K562 (cell line): Measurements from ENCODE around the gene SHISAL1.

Source experiments
- BHLHE40 ChIP-seq: IDR thresholded peaks from 2 replicates; pipeline ENCODE4 v1.6.1; 2011; ENCODE audit warnings: low read length, improper control_type of control experiment
- EGR1 ChIP-seq: fragments of 450-650 bp; conservative IDR thresholded peaks from 2 replicates; pipeline ENCODE4 v1.6.1; 2017; ENCODE audit warnings: mild to moderate bottlenecking
- ESRRA ChIP-seq: fragments of 450-650 bp; IDR thresholded peaks from 2 replicates; pipeline ENCODE4 v1.6.1; 2014; ENCODE audit warnings: low read depth, mild to moderate bottlenecking, moderate library complexity, borderline replicate concordance
- EZH2 ChIP-seq: IDR thresholded peaks from 2 replicates; pipeline ENCODE4 v1.6.1; 2012; ENCODE audit warnings: low read depth, mild to moderate bottlenecking, inconsistent platforms, low read length, borderline replicate concordance
- FOXJ3 ChIP-seq: sonication (generic); formaldehyde crosslinking; IDR thresholded peaks from 2 replicates; pipeline ENCODE4 v1.4.0; 2020; ENCODE audit warnings: mild to moderate bottlenecking, missing genetic modification reagents
- IRF1 ChIP-seq: sonication (generic); formaldehyde crosslinking; IDR thresholded peaks from 2 replicates; pipeline ENCODE4 v1.8.0; 2022; ENCODE audit warnings: missing genetic modification reagents, mild to moderate bottlenecking, borderline replicate concordance
- POLR2AphosphoS5 ChIP-seq: IDR thresholded peaks from 2 replicates; pipeline ENCODE4 v1.6.1; 2011; ENCODE audit warnings: mild to moderate bottlenecking, low read depth, low read length, moderate library complexity; ENCODE audit not compliant: control insufficient read depth, insufficient read depth
- TAF1 ChIP-seq: IDR thresholded peaks from 2 replicates; pipeline ENCODE4 v1.6.1; 2011; ENCODE audit warnings: mild to moderate bottlenecking, low read length, moderate library complexity; ENCODE audit not compliant: insufficient read depth, control insufficient read depth, severe bottlenecking; ENCODE audit errors: extremely low read depth
- USF2 ChIP-seq: sonication (generic); formaldehyde crosslinking; IDR thresholded peaks from 2 replicates; pipeline ENCODE4 v1.5.0; 2020; ENCODE audit warnings: missing genetic modification reagents
- ZBTB7A ChIP-seq: IDR thresholded peaks from 2 replicates; pipeline ENCODE4 v1.6.1; 2011; ENCODE audit warnings: low read depth, mild to moderate bottlenecking, low read length, moderate library complexity, borderline replicate concordance; ENCODE audit not compliant: control insufficient read depth
- ZNF282 ChIP-seq: sonication (generic); formaldehyde crosslinking; IDR thresholded peaks from 2 replicates; pipeline ENCODE4 v1.8.1; 2023; ENCODE audit warnings: missing genetic modification reagents
- TF ChIP-seq, protein P1 (sequence below), 3 experiments: IDR thresholded peaks in 2 of 3; conservative IDR thresholded peaks in 1 of 3; 2 replicates each; pipeline ENCODE4 v1.5.1; 2011 to 2012; ENCODE audit warnings: low read length in 3 of 3, mild to moderate bottlenecking in 3 of 3, control low read depth in 2 of 3, improper control_type of control experiment in 1 of 3, inconsistent platforms in 1 of 3, low read depth in 1 of 3, mixed read lengths in 1 of 3, moderate library complexity in 1 of 3; ENCODE audit not compliant: insufficient read depth in 2 of 3

- TF ChIP-seq POLR2AphosphoS5, result no peak
- no peak for TF ChIP-seq ESRRA
- TF ChIP-seq TAF1, result no peak
- no peak for TF ChIP-seq FOXJ3 (CRISPR knock-in tag)
- TF ChIP-seq, protein P1, sequence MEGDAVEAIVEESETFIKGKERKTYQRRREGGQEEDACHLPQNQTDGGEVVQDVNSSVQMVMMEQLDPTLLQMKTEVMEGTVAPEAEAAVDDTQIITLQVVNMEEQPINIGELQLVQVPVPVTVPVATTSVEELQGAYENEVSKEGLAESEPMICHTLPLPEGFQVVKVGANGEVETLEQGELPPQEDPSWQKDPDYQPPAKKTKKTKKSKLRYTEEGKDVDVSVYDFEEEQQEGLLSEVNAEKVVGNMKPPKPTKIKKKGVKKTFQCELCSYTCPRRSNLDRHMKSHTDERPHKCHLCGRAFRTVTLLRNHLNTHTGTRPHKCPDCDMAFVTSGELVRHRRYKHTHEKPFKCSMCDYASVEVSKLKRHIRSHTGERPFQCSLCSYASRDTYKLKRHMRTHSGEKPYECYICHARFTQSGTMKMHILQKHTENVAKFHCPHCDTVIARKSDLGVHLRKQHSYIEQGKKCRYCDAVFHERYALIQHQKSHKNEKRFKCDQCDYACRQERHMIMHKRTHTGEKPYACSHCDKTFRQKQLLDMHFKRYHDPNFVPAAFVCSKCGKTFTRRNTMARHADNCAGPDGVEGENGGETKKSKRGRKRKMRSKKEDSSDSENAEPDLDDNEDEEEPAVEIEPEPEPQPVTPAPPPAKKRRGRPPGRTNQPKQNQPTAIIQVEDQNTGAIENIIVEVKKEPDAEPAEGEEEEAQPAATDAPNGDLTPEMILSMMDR (IDR thresholded peaks at IDR 0.05 in 2 of 3, conservative IDR thresholded peaks at IDR 0.05 in 1 of 3; ENCODE audit: insufficient read depth in 2 of 3, low read depth in 1 of 3, low read length in 3 of 3), result no peak
- TF ChIP-seq USF2, result no peak
- TF ChIP-seq IRF1 (CRISPR knock-in tag), result no peak
- TF ChIP-seq BHLHE40, result no peak
- no peak for TF ChIP-seq EGR1
- no peak for TF ChIP-seq ZNF282 (CRISPR knock-in tag)
- no peak for TF ChIP-seq ZBTB7A
- TF ChIP-seq EZH2, result no peak
These were observed 15.2 kb downstream of the SHISAL1 start for GRCh38 chr22:44297470-44298061.
